ENCODE data around the gene GSTO2.

DNA sequence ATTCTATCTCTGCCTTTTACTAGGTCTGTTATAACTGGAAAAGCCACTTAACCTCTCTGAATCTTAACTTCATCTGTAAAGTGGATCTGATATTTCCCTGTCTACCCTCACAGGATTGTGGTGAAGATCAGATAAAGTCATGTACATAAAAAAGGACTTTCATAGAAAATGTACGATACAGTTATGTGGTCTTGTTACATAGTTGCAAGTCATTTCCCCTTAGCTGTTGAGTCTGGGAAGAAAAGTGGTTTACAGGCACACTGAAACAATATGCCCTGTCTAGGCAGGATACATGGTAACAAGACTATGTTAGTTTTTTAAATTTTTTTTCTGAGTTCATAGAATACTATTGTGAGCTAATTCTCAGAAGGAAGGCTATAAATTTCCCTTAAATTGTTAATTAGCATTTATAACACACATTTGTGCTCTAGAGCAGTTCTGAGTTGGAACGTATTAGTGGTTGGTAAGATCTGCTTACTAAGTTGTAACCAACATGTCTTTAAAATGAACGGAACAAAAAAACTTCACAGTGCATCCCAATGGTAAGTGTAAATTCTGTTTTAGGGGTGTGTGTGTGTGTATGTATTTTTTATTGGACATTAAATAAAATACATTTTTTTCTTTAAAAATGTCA is 21.4 kb upstream of the GSTO2 start:
- TF ChIP-seq, protein P1, sequence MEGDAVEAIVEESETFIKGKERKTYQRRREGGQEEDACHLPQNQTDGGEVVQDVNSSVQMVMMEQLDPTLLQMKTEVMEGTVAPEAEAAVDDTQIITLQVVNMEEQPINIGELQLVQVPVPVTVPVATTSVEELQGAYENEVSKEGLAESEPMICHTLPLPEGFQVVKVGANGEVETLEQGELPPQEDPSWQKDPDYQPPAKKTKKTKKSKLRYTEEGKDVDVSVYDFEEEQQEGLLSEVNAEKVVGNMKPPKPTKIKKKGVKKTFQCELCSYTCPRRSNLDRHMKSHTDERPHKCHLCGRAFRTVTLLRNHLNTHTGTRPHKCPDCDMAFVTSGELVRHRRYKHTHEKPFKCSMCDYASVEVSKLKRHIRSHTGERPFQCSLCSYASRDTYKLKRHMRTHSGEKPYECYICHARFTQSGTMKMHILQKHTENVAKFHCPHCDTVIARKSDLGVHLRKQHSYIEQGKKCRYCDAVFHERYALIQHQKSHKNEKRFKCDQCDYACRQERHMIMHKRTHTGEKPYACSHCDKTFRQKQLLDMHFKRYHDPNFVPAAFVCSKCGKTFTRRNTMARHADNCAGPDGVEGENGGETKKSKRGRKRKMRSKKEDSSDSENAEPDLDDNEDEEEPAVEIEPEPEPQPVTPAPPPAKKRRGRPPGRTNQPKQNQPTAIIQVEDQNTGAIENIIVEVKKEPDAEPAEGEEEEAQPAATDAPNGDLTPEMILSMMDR (conservative IDR thresholded peaks at IDR 0.05; ENCODE audit: low read length) = no peak
- TF ChIP-seq EZH2phosphoT487 (IDR thresholded peaks at IDR 0.05; ENCODE audit: borderline replicate concordance, low read depth, low read length) = no peak
